Islet precursor cell (in vitro differentiated cells): Measurements from ENCODE around the gene PARD3B.

ENCODE experiments used
- DNase-seq: peaks from one replicate; pipeline ENCODE4 v3.0.0-alpha.2; 2018

The PARD3B gene, protein sequence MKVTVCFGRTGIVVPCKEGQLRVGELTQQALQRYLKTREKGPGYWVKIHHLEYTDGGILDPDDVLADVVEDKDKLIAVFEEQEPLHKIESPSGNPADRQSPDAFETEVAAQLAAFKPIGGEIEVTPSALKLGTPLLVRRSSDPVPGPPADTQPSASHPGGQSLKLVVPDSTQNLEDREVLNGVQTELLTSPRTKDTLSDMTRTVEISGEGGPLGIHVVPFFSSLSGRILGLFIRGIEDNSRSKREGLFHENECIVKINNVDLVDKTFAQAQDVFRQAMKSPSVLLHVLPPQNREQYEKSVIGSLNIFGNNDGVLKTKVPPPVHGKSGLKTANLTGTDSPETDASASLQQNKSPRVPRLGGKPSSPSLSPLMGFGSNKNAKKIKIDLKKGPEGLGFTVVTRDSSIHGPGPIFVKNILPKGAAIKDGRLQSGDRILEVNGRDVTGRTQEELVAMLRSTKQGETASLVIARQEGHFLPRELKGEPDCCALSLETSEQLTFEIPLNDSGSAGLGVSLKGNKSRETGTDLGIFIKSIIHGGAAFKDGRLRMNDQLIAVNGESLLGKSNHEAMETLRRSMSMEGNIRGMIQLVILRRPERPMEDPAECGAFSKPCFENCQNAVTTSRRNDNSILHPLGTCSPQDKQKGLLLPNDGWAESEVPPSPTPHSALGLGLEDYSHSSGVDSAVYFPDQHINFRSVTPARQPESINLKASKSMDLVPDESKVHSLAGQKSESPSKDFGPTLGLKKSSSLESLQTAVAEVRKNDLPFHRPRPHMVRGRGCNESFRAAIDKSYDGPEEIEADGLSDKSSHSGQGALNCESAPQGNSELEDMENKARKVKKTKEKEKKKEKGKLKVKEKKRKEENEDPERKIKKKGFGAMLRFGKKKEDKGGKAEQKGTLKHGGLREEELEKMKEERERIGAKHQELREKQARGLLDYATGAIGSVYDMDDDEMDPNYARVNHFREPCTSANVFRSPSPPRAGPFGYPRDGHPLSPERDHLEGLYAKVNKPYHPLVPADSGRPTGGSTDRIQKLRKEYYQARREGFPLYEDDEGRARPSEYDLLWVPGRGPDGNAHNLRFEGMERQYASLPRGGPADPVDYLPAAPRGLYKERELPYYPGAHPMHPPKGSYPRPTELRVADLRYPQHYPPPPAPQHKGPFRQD (N-terminal part only)

DNA sequence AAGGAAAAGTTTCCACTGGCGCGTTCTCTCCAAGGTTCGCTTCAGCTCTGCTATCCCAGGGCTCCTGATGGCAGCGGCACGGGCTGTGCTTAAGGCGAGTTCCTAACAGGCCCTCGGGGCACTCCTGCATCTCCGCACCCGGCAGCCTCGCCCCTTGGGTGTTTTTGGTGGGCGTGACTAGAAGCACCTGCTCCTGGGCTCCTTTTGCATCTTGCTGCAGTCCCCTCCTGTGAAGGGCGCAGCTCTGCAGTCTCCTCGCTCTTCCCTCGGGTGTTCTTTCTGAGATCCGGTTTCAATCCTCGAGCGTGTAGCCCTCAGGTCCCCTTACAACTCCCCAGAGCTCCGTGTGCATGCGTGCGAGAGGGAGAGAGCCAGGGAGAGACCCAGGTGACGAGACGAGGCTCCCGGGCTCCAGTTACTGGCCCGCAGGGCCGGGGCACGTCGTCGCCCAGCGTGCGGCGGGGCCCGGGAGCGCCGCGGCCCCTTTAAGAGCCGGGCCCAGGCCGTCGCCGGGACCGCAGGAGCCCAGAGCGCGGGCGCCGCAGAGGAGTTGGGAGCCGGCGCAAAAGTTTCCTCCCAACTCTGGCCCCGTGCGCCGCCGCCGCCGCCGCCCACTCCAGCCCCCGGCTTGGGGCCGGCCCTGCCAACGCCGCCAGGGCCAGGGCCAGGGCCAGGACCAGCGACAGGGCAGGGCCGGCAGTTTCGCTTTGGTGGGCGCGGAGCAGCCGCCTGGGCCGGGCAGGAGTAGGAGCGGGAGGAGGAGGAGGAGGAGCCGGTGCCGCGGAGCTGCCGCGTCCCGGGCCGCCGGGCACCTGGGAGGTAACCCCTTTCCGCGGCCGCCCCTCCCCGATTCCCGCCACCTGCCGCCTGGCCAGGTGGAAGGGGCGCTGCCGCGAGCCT lies at the start of gene PARD3B:
PARD3B (plus strand) TSS at position 515 of the 900 bp plus-strand sequence. CDS start 525 bp downstream, outside the sequence.
- DNase-seq: peak; percentile 80

DNA sequence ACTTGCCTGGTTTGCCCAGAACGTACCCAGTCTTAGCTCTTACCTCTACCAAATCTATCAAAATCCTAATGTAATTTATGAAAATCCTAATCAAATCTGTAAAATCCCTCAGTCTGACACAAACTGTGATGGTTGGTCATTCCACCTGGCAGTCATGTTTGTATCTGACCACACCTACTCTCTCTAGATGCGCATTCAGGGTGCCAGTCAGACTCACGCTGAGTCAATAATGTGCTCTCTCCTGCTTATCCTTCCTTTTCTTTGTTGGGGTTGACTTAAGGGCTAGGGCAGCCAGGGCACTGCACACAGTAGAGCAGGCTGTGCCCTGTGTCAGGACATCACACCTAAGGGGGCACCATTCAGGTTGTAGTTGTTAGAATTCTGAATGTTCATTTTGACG lies 48.5 kb upstream of the PARD3B start:
- no peak for DNase-seq

DNA sequence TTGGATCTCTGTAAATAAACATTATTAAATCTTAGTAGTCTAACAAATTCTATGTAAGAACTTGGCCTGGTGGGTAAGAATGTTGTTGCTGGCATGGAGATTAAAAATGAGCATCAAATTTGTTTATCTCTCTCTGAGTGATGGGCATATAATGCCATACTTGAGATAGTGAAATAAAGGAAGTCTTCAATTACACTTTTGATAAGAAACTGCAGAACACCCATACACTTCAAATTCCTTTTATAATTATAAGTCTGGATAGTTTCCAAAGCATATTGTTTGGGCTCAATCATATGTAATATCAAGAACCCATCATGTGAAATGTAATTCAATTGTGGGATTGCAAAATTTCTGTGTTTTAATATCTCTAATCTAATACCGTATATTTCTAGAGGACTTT lies 47.4 kb upstream of the PARD3B start:
- no peak for DNase-seq

DNA sequence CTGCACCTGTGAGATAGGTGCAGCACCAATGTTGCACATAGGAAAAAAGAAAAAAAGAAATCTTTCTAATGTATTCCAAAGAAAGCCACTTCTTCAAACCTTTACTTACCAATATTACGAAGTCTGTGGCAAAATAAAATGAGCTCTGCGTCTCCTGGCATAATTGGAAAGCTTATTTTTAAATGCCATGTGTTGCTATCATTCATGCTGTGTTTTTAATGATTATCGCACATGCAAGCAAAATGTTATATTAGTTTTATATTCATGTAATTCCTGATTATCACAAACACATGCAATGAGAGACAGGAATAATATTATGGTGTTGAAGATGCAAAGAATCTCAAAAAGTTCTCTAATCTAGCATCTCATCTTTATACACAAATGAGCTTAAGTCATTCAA lies 47.0 kb upstream of the PARD3B start:
- DNase-seq: no peak

DNA sequence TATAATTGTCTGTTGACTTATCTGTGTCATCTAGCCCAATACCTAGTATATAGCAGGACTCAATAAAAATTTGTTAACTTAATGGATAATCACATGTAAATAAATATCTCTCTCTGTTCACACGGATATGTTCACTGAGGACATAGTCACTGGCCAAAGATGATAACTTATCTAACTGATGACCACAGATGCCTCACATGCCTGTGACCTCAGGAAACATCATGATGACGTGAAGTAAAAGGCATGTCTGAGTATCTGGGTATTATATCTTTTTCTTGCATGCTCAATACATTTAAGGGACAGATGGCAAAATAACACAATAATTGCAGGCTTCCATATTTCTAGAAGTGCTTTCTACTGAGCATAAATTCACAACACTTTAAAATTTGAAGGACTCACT lies 41.4 kb upstream of the PARD3B start:
- no peak for DNase-seq

DNA sequence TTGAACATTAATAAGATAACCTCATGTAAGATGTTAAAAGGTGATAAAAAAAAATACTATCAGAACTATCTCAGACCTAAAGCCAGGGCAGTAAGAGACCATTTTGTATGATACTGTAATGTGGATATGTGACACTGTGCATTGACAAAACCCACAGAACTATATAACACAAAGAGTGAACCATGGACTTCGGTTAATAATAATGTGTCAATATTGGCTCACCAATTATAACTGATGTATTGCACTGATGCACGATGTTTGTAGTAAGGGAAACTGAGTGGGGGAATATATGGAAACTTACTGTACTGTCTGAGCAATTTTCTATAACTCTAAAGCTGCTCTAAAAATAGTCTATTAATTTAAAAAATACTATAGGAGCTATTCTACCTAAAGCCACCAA lies 40.7 kb upstream of the PARD3B start:
- DNase-seq: no peak

DNA sequence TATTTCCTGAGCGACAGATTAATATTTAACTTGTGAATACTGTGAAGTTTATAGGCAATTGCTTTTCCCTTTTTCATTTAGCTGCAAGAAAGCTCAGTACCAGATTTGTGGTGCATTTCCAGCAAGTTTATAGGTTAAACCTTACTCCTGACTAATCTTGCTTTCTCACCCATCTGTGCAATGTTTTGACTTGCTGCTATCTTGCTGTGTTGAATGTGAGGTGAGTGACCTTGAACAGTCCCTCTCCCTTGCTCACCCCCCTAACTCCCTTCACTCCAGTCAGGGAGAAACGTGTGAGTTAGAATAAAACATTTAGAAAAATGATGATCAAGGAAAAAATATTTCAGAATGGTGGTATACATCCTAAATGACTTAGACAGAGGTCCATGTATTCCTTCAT lies 39.8 kb upstream of the PARD3B start:
- DNase-seq: no peak

DNA sequence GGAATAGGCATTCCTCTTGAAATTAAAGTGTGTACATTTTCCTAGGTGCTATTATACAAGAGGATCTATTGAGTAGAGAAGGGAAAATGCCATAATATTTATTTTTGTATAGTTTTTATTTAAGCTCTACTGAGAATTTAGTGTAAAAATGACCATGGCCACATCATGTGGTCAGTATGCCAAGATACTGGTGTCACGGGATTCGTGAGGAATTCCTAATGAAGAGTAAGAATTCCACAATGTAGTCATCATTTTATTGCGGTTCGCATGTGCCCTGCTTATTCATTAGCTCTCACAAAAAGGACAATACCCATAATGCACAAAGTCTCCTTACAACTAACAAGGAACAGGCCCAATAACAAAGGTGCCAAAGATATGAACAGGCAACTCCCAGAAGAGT lies 39.3 kb upstream of the PARD3B start:
- DNase-seq: no peak

DNA sequence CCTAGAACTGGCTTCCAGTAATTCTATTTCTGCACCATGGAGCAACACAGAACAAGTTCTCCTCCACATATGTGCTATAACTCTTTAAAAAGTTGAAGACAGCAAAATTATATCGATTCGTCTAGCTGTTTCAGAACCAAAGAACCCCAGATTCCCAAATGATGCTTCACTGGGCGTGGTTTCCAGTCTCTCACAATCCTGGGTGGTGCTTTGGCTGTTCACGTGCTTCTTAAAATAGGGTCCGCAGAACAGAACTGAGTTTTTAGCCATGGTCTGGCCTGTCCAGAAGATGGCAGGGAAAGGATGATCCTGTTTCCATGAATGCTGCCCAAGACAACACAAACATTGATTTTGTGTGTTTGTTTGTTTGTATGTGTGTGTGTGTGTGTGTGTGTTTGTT lies 37.6 kb upstream of the PARD3B start:
- DNase-seq: no peak

DNA sequence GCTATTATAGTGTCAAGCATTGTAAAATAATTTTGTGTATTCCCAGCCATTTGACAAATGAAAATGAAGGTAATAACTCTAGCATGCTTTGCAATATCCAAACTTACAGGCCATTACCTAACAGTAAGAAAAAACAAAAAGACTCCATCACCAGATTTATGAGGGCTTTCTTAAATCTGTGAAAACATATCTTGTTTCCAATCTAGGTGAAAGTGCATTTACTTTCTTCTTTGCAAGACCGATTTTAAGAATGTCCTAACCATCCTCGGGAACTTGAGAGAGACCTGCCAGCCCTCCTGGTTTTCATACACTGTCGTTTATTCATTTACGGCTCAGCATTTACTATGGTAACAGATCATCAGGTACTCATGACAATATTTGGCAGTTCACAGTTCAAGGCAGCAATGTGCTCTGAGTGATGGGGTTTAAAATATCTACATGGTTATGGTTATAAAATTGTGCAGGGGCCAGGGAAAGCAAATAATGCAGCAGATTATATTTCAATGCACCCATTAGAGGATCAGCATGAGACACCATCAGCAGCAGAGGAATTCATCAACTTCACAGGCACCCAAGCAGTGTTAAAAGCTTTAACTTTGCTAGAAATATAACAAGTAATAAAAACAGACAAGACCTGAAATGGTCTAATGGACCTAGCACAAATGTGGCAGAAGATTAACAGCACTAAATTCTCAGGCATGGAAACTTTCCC lies 34.4 kb upstream of the PARD3B start:
- no peak for DNase-seq

DNA sequence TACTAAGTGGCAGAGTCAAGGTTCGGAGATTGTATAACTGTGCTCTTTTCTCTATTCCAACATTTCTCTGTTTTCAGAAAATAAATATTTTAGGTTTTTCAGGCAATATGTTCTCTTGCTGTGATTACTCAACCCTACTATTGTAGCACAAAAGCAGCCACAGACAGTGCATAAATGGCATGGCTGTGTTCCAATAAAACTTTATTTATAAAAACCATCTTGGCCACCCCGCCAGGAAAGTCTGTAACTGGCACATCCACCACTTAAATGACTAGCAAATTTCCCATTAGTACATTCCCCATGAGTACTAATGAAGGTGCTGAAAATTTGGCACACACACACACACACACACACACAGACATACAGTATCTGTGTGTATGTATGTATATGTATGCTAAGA lies 30.8 kb upstream of the PARD3B start:
- no peak for DNase-seq

DNA sequence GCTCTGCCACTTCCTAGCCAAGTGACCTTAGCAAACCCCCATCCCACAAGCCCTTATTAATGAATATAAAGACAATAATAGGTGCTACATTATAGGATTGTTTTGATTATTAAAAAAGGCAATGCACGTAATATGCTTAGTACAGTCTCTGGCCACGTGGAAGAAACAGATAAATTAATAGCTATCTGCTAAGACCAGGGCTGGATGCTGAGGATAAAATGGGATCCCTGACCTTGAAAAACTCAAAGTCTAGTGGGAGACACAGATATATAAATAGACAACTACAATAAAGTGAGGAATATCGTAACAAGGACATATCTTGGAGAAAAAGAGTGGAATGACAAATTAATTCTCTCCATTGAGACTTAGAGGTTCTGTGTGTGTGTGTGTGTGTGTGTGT lies 29.9 kb upstream of the PARD3B start:
- no peak for DNase-seq

DNA sequence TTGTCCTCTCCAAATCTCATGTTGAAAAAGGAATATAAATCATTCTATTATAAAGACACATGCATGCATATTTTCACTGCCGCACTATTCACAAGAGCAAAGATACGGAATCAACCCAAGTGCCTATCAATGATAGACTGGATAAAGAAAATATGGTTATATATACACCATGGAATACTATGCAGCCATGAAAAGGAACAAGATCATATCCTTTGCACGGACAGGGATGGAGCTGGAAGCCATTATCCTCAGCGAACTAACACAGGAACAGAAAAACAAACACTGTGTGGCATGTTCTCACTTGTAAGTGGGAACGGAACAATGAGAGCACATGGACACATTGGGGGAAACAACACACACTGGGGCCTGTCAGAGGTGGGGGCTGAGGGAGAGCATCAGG lies 28.1 kb upstream of the PARD3B start:
- DNase-seq: no peak

DNA sequence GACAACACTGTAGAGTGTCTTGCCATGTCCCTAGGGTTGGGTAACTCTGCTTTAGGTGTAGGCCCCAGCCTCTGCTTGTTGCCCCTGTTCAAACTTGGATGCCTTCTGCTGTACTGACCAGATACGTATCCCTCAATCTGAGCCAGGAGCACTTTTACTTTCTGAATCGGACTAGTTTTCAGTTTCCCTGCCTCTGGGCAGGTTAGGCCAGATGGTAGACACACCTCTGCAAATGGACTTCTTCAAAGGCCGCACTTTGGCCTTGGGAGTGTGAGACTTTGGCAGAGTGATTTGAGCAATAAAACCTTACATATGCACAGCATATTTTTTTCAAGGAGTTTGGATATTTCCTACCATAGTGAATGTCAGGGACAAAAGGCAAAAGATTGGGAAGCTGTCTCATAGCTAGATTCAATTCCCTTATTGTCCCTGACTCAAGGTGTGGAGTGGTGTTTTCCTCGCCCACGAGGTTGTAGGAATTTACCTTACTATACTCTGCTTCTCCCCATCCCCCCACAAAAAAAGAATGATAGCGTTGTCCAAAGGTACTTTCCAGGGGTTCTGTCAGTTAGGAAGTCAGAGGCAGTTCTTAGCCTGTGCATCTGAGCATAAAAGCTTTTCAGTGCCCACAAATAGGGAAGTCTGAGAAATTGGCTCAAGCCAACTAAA lies 15.3 kb upstream of the PARD3B start:
- no peak for DNase-seq

DNA sequence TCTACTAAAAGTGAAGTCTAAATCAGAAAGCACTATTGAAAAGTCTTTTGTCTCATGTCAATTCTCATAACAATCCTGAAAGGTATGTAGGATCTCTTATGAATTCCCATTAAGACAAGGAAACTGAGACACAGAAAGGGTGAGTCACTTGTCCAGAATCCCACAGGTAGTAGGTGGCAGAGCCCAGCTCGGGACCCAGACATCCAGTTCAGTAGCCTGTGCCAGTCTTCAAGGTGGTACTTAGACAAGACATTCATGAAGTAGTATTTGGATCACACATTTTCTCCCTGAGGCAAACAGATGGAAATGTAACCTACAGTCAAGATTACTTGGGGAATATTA lies 14.8 kb upstream of the PARD3B start:
- DNase-seq: no peak

DNA sequence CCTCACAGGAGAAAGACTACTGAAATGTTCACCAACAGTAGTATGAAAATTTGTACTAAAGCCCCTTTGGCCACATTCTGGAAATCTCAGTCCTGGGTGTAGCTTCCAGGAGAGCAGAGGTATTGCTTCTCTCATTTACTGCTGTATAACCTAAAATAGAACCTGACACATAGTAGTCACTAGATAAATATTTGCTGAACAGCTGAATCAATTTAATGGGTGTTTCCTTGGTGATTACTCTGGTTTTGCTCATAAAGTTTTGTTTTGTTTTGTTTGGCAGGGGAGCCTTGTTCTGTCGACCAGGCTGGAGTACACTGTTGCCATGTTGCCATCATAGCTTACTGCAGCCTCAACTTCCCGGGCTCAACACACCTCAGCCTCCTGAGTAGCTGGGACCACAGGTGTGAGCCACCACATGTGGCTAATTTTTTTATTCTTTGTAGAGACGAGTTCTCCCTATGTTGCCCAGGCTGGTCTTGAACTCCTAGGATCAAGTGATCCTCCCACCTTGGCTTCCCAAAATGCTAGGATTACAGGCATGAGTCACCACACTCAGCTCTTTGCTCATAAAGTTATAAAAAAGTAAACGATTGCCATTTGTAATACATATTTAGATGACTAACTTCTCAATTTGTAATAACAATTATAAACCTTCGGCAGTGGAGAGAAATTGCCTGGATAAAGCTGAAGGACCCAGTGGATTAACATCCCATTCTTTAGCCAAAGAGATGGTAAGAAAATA lies 11.5 kb upstream of the PARD3B start:
- no peak for DNase-seq

DNA sequence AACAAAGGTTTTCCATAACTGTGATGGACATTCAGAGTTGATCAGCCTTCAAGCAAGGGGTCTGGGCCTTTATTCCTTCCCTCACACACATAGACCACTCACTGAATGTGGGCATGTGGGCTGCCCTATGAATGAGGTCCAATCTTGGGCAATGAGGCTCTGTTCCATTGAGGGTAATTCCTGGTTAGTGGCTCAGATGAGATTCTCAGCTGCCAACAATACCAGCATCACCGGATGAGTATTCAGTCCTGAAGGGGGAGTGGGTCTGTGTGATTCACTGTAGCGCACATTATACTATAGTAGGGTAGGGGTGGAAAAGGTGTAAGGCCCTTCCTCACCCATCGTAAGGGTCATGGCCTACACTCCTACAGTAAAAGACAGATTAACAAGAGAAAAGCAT lies 9.9 kb upstream of the PARD3B start:
- DNase-seq: no peak

DNA sequence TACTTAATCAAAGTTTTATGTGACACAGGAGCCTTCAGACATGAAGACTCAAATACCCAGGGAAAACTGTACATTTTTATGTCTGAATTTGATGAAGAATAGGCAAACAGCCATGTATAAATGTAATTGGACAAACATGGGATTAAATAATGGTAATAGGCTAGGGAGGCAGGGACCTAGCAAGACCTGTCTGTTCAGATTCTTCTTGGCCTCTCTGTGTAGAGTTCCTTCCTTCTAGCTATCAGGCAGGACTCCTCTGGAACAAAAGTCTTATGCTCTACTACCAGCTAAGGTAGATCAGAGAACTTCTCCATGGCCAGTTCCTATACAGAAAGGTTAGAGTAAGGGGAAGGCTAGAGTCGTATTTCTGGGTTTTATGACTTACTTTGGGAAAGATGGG lies 9.5 kb upstream of the PARD3B start:
- DNase-seq: no peak

DNA sequence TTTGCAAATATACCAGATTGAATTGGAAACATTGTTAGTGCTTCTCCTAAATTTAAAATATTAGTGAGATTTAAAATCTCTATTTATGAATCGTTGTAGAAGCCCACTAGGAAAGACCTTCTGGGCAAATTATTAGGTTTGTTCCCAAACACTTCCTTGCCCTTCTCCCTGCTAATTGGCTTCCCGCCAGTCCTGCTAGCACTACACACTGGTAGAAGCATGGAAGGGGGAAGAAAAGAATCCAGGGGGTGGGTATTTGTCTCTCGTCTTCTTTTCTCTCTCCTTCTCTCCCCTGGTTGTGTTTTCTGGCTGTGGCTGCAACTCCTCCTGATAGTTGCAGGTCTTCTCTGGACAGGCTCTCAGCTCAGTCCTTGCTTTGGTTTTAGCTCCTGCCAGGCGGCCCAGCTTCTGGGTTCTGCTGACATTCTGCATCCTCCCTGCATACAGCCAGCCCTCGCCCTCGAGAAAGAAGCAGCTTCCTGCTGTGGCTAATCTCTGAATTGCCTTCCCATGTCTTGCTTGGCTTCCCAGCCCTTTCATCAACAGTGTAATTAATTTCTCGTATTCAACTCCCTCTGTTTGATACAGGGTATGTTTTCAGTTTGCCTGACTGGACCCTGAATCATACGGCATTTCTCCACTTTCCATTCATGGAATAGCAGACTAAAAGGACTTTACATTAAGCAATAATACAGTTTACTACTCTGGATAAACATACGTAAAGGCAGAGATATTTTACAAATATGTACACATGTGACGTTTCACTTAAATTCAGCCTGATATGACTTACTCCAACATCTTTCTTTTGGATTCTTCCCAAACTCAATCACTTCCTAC lies 6.9 kb upstream of the PARD3B start:
- DNase-seq: peak; percentile 55

DNA sequence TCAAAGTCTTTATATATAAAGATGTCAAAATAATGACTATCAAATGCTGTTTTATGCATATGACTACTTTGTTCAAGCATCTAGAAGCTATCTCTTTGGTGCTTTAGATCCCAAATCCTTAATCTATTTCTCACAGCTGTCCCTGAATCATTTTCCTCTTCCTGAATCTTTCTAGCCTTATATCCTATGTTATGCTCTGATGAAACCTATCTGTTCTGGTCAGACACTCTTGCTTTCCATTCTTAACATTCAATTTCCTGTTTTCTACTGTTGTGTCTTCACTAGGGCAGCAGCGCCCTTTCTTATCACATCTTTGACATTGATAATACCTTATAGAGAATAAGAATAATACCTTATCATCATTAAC lies 6.3 kb upstream of the PARD3B start:
- DNase-seq: no peak
